Mesenchymal stem cell (in vitro differentiated cells and primary cell): ENCODE measurements around the gene FAM78A.

Experiments used
- DNase-seq: peaks from one replicate; pipeline ENCODE4 v3.0.0-alpha.2; 2013
- H2AFZ ChIP-seq: one replicate; pipeline ENCODE4 v1.6.1; 2013; ENCODE audit warnings: low read depth, mild to moderate bottlenecking, control low read depth, inconsistent platforms, low read length, moderate library complexity
- H2AK5ac ChIP-seq: 2 replicates; pipeline ENCODE4 v1.6.1; 2013; ENCODE audit warnings: low read length, moderate library complexity, mild to moderate bottlenecking, inconsistent platforms; ENCODE audit not compliant: severe bottlenecking
- H2BK120ac ChIP-seq: one replicate; pipeline ENCODE4 v1.6.1; 2013; ENCODE audit warnings: low read depth, mild to moderate bottlenecking, inconsistent platforms, low read length, moderate library complexity
- H2BK12ac ChIP-seq, 2 experiments: one replicate each; pipeline ENCODE4 v1.6.1; 2013; ENCODE audit warnings: inconsistent platforms in 2 of 2, low read length in 2 of 2, mild to moderate bottlenecking in 2 of 2, moderate library complexity in 2 of 2, control low read depth in 1 of 2
- H2BK15ac ChIP-seq: one replicate; pipeline ENCODE4 v1.6.1; 2013; ENCODE audit warnings: mild to moderate bottlenecking, low read depth, inconsistent platforms; ENCODE audit not compliant: poor library complexity, severe bottlenecking
- H2BK5ac ChIP-seq: 2 replicates; pipeline ENCODE4 v1.6.1; 2013; ENCODE audit warnings: low read depth, mild to moderate bottlenecking, low read length, control low read depth, inconsistent platforms; ENCODE audit not compliant: poor library complexity, severe bottlenecking
- H3K14ac ChIP-seq, 2 experiments: one replicate each; pipeline ENCODE4 v1.6.1; 2013; ENCODE audit warnings: inconsistent platforms in 2 of 2, low read length in 2 of 2, control low read depth in 1 of 2, mild to moderate bottlenecking in 1 of 2, moderate library complexity in 1 of 2
- H3K18ac ChIP-seq, 2 experiments: one replicate each; pipeline ENCODE4 v1.6.1; 2013; ENCODE audit warnings: inconsistent platforms in 2 of 2, low read length in 2 of 2, control low read depth in 1 of 2, low read depth in 1 of 2, mild to moderate bottlenecking in 1 of 2
- H3K23ac ChIP-seq, 2 experiments: one replicate each; pipeline ENCODE4 v1.6.1; 2013; ENCODE audit warnings: inconsistent platforms in 2 of 2, low read length in 2 of 2, mild to moderate bottlenecking in 2 of 2, moderate library complexity in 2 of 2, control low read depth in 1 of 2
- H3K27ac ChIP-seq: 2 replicates; pipeline ENCODE4 v1.5.1; 2013; ENCODE audit warnings: mild to moderate bottlenecking, moderate library complexity, low read length, control low read depth, inconsistent platforms; ENCODE audit not compliant: poor library complexity, severe bottlenecking
- H3K27me3 ChIP-seq, 2 experiments: 2 replicates each; pipeline versions ENCODE4 v1.6.1 to v1.7.0; 2013; ENCODE audit warnings: low read length in 2 of 2, mild to moderate bottlenecking in 2 of 2, moderate library complexity in 2 of 2, control low read depth in 1 of 2, inconsistent platforms in 1 of 2; ENCODE audit not compliant: control insufficient read depth in 1 of 2, insufficient read depth in 1 of 2
- H3K36me3 ChIP-seq, 2 experiments: 2 replicates each; pipeline versions ENCODE4 v1.6.1 to v1.7.0; 2013; ENCODE audit warnings: low read length in 2 of 2, control low read depth in 1 of 2, inconsistent platforms in 1 of 2, low read depth in 1 of 2, mild to moderate bottlenecking in 1 of 2; ENCODE audit not compliant: insufficient read depth in 2 of 2, control insufficient read depth in 1 of 2
- H3K4ac ChIP-seq, 2 experiments: one replicate each; pipeline ENCODE4 v1.6.1; 2013; ENCODE audit warnings: inconsistent platforms in 2 of 2, low read length in 2 of 2, mild to moderate bottlenecking in 2 of 2, moderate library complexity in 2 of 2, control low read depth in 1 of 2, low read depth in 1 of 2
- H3K4me1 ChIP-seq: 2 replicates; pipeline ENCODE4 v1.6.1; 2013; ENCODE audit warnings: low read depth, low read length, control low read depth; ENCODE audit not compliant: control insufficient read depth, insufficient read depth
- H3K4me2 ChIP-seq: 2 replicates; pipeline ENCODE4 v1.6.1; 2013; ENCODE audit warnings: low read length, mild to moderate bottlenecking, inconsistent platforms; ENCODE audit not compliant: poor library complexity, severe bottlenecking
- H3K4me3 ChIP-seq, 2 experiments: 2 replicates each; pipeline versions ENCODE4 v1.5.1 to v1.7.0; 2013; ENCODE audit warnings: low read length in 2 of 2, mild to moderate bottlenecking in 2 of 2, control low read depth in 1 of 2, low read depth in 1 of 2; ENCODE audit not compliant: insufficient read depth in 1 of 2
- H3K79me1 ChIP-seq: replicated peaks from 2 replicates; pipeline ENCODE4 v1.6.1; 2013; ENCODE audit warnings: mild to moderate bottlenecking, control low read depth, low read length, inconsistent platforms; ENCODE audit not compliant: poor library complexity, severe bottlenecking
- H3K9ac ChIP-seq: 2 replicates; pipeline ENCODE4 v1.7.0; 2013; ENCODE audit warnings: mild to moderate bottlenecking, low read length, moderate library complexity
- H3K9me3 ChIP-seq: 2 replicates; pipeline ENCODE4 v1.7.0; 2013; ENCODE audit warnings: mild to moderate bottlenecking, low read length; ENCODE audit not compliant: control insufficient read depth
- H4K8ac ChIP-seq: one replicate; pipeline ENCODE4 v1.6.1; 2013; ENCODE audit warnings: inconsistent platforms, mild to moderate bottlenecking, low read length, moderate library complexity
- H4K91ac ChIP-seq: one replicate; pipeline ENCODE4 v1.6.1; 2013; ENCODE audit warnings: mild to moderate bottlenecking, low read length, inconsistent platforms
- WGBS: methylation state at CpG from one replicate; pipeline ENCODE4 v1.1.7; 2013; ENCODE audit warnings: mixed read lengths; 5-methylcytosine and 5-hydroxymethylcytosine counted together

FAM78A gene

DNA sequence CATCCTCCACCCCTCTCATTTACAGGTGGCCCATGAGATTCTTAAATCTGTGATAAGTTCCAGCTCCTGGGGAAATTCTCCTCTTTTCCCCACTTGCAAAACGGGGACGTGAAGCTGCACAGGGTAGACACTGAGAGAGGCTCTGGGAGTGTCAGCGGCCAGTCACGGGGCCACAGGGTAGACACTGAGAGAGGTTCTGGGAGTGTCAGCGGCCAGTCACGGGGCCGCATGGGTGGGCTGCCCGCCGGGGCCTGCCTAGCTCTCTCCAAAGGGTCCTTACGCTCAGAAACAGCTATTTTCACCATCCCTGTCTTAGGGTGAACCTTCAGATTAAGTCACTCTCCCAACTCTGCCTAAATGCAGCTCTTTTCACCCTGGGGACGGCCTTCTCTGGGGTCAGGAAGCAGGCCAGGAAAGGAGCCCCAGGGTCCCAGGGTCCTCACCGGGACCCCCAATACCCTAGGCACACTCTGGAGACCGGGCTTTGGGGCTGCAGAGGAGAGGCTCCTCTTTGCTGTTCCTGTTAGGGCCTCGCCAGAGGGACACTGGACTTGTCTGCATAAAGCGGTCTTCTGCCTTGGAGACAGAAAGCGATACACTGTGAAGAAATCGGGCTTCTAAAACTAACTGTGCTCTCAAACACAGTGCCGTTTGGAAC, 1.5 kb downstream of the FAM78A start:
- no peak overlapping the region for H4K91ac ChIP-seq
- no peak overlapping the region for H3K27ac ChIP-seq
- no peaks in the 10 kb centered on the region for H3K9me3 ChIP-seq

GRCh38 chr9:131273856-131274673, 2.2 kb downstream of the FAM78A start:
- DNase-seq: no peak
- peaks cover 13% of the 10 kb centered on the region for H3K4me1 ChIP-seq
- no peaks in the 10 kb centered on the region for H3K79me1 ChIP-seq
- H3K4me3 ChIP-seq: no peak overlapping the region
- no peak overlapping the region for H3K18ac ChIP-seq
- no peak overlapping the region for H3K4ac ChIP-seq
- H2AFZ ChIP-seq: no peak overlapping the region
- H3K4me2 ChIP-seq: no peak overlapping the region
- H2BK12ac ChIP-seq: no peak overlapping the region
- H3K9ac ChIP-seq: no peak overlapping the region
- H3K14ac ChIP-seq: no peak overlapping the region
- no peak overlapping the region for H2AK5ac ChIP-seq
- H2BK120ac ChIP-seq: no peak overlapping the region
- H4K8ac ChIP-seq: no peak overlapping the region
- H3K27me3 ChIP-seq: peaks cover 18 to 34% of the 10 kb centered on the region in 2 experiments
- no peaks in the 10 kb centered on the region for H3K36me3 ChIP-seq
- H3K27ac ChIP-seq: no peak overlapping the region
- H3K9me3 ChIP-seq: no peaks in the 10 kb centered on the region
- no peak overlapping the region for H2BK15ac ChIP-seq
- H3K23ac ChIP-seq: no peak overlapping the region
- WGBS: 88% methylated on average over 13 of the region's 13 CpGs
- no peak overlapping the region for H4K91ac ChIP-seq
- H2BK5ac ChIP-seq: no peak overlapping the region

More for the DNA sequence above, 1.5 kb downstream of the FAM78A start:
- no peaks in the 10 kb centered on the region for H3K36me3 ChIP-seq
- H3K27me3 ChIP-seq: peaks cover 25 to 41% of the 10 kb centered on the region in 2 experiments
- H4K8ac ChIP-seq: no peak overlapping the region
- H3K14ac ChIP-seq: no peak overlapping the region
- no peak overlapping the region for H2AFZ ChIP-seq
- H2BK12ac ChIP-seq: no peak overlapping the region
- H3K79me1 ChIP-seq: no peaks in the 10 kb centered on the region
- 95% methylated on average over 18 of the region's 18 CpGs for WGBS
- no peak overlapping the region for H3K4me3 ChIP-seq
- no peak overlapping the region for H2BK5ac ChIP-seq
- H3K18ac ChIP-seq: no peak overlapping the region
- no peak overlapping the region for H3K23ac ChIP-seq
- no peak for DNase-seq
- H2AK5ac ChIP-seq: no peak overlapping the region
- H3K4ac ChIP-seq: no peak overlapping the region
- H2BK120ac ChIP-seq: no peak overlapping the region
- no peak overlapping the region for H2BK15ac ChIP-seq
- no peak overlapping the region for H3K4me2 ChIP-seq
- H3K4me1 ChIP-seq: peaks cover 13% of the 10 kb centered on the region
- no peak overlapping the region for H3K9ac ChIP-seq

GRCh38 chr9:131273146-131273855, 3.0 kb downstream of the FAM78A start:
- Histone ChIP-seq H2BK15ac (peak overlapping the region; percentile 20), H2AK5ac (no peak overlapping the region), H4K8ac (no peak overlapping the region), H3K36me3 (no peaks in the 10 kb centered on the region), H3K14ac (no peak overlapping the region), H3K27ac (no peak overlapping the region), H2BK120ac (no peak overlapping the region), H3K9me3 (no peaks in the 10 kb centered on the region), H4K91ac (no peak overlapping the region), H2BK5ac (no peak overlapping the region), H3K23ac (no peak overlapping the region), H3K27me3 (peaks cover 18 to 28% of the 10 kb centered on the region in 2 experiments), H2BK12ac (no peak overlapping the region), H3K4me1 (peaks cover 13% of the 10 kb centered on the region), H3K4me2 (no peak overlapping the region), H3K4ac (no peak overlapping the region), H2AFZ (no peak overlapping the region), H3K79me1 (no peaks in the 10 kb centered on the region), H3K9ac (no peak overlapping the region), H3K18ac (no peak overlapping the region), H3K4me3 (no peak overlapping the region)
- DNase-seq: no peak
- WGBS: 92% methylated on average over 22 of the region's 22 CpGs

DNA sequence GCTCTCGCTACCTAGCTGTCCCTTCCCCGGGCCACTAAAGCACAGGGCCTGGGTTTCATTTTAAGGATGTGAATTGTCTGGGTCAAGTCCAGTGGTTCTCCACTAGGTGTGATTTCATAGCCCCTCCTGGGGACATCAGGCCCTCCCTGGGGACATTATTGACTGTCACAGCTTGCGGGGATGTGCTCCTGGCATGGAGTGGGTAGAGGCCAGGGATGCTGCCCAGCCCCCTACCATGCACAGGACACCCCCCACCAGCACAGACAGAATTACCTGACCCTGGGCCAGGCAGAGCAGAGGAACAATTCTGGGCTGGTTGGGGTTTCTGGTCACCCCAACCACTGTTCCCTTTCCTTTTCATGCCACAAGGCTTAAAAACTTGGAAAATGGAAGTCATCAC, 4.1 kb downstream of the FAM78A start:
- H3K4me1 ChIP-seq: peaks cover 8% of the 10 kb centered on the region
- no peak overlapping the region for H2BK15ac ChIP-seq
- H3K79me1 ChIP-seq: no peaks in the 10 kb centered on the region
- no peak overlapping the region for H2BK12ac ChIP-seq
- no peaks in the 10 kb centered on the region for H3K36me3 ChIP-seq
- no peak overlapping the region for H2BK120ac ChIP-seq
- H3K27ac ChIP-seq: no peak overlapping the region
- no peak overlapping the region for H2AK5ac ChIP-seq
- no peak overlapping the region for H3K4me2 ChIP-seq
- no peak overlapping the region for H4K91ac ChIP-seq
- no peaks in the 10 kb centered on the region for H3K9me3 ChIP-seq
- H3K14ac ChIP-seq: no peak overlapping the region
- WGBS: 96% methylated on average over 2 of the region's 3 CpGs
- no peak overlapping the region for H3K18ac ChIP-seq
- H3K4me3 ChIP-seq: no peak overlapping the region
- no peak overlapping the region for H3K23ac ChIP-seq
- peaks cover 18 to 28% of the 10 kb centered on the region in 2 experiments for H3K27me3 ChIP-seq
- no peak overlapping the region for H2AFZ ChIP-seq
- H4K8ac ChIP-seq: no peak overlapping the region
- no peak overlapping the region for H2BK5ac ChIP-seq
- no peak for DNase-seq
- no peak overlapping the region for H3K4ac ChIP-seq
- no peak overlapping the region for H3K9ac ChIP-seq
